ENCODE results near the gene SLC10A7. TPM values are rescaled to one million over a fixed set of nuclear protein-coding genes. Genes with fewer than 3 reads are reported as not detected.

Gene SLC10A7
- total RNA-seq, 2 donors from 2014 or later, result 28.3 to 31.9 TPM

DNA sequence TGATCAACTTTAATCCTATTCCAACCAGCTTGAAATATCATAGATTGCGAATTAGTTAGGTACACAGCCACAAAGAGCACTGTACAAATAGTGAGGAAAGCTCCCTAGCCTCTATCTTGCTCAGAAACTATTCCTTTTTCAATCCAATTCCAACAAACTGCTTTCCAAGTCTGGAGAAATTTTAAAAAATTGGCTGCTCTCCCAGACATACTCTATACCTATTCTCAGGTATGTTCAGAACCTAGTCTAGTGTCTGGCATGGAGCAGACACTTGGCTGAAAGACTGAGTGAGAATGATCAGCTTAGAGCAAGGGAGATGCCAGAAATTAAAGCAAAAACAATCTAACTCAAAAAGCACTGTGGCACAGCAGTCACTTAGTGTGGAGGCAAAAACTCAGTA is 105.9 kb downstream of the SLC10A7 start:
- Mint-ChIP-seq H3K27ac (no peak overlapping the region), H3K36me3 (ENCODE audit: insufficient read depth in 2 of 2) (no peaks in the 10 kb centered on the region)

DNA sequence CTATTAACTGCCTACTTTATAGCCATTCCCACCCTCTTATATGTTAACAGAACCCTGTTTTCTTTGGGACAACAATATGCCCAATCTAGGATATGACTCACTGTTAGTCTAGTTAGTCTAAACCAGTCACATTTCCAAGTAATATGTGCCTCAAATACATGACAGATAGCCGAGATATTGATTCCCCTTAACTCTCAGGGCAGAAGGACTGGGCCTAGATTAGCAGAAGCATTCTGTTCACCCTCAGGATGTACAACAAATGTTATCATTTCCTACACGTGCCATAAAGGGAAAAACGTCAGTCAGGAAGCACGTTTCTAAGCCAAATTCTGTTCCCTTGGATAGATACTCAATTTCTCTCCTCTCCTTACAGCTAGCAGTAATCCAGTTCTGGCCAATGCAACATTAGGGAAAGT is 114.1 kb downstream of the SLC10A7 start:
- H3K9me3 Mint-ChIP-seq, result no peaks in the 10 kb centered on the region
- H3K4me1 Mint-ChIP-seq (ENCODE audit: low read depth), result no peaks in the 10 kb centered on the region
- H3K27me3 Mint-ChIP-seq (ENCODE audit: low read depth), result no peaks in the 10 kb centered on the region
- H3K27ac Mint-ChIP-seq, result no peak overlapping the region
- ATAC-seq (replicated peaks in 1 of 2) (no peak), DNase-seq (no peak)
- no peak overlapping the region for H3K4me3 Mint-ChIP-seq
- H3K36me3 Mint-ChIP-seq (ENCODE audit: insufficient read depth in 2 of 2), result no peaks in the 10 kb centered on the region

More for the DNA sequence above, 105.9 kb downstream of the SLC10A7 start:
- ATAC-seq (replicated peaks in 1 of 2), result no peak
- Mint-ChIP-seq H3K4me1 (ENCODE audit: low read depth) (no peaks in the 10 kb centered on the region), H3K9me3 (no peaks in the 10 kb centered on the region), H3K4me3 (no peak overlapping the region), H3K27me3 (ENCODE audit: low read depth) (no peaks in the 10 kb centered on the region)
- no peak for DNase-seq

GRCh38 chr4:146407257-146407656 is 114.5 kb downstream of the SLC10A7 start:
- H3K9me3 Mint-ChIP-seq, result no peaks in the 10 kb centered on the region
- H3K4me1 Mint-ChIP-seq (ENCODE audit: low read depth), result no peaks in the 10 kb centered on the region
- no peaks in the 10 kb centered on the region for H3K27me3 Mint-ChIP-seq (ENCODE audit: low read depth)
- H3K36me3 Mint-ChIP-seq (ENCODE audit: insufficient read depth in 2 of 2), result no peaks in the 10 kb centered on the region
- no peak overlapping the region for H3K27ac Mint-ChIP-seq
- H3K4me3 Mint-ChIP-seq, result no peak overlapping the region
- ATAC-seq (replicated peaks in 1 of 2), result no peak
- no peak for DNase-seq

DNA sequence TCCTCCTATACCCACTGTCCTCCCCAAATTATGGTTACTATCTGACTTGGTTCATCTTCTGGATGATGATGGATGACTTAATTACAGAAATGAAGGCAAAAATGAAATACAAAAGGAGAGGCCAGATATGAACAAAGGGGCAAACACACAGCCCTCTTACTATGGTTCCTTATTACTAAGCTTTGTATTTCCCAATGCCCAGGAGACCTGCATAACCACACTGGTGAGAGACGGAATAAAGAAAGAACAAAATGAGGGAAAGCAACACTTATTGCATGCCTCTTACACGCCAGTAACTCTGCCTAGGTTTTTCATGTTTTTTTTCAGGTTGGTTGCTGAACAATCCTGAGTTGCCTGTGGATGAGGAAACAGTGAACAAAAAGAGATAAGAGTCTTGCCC is 120.5 kb downstream of the SLC10A7 start:
- no peaks in the 10 kb centered on the region for H3K36me3 Mint-ChIP-seq (ENCODE audit: insufficient read depth in 2 of 2)
- ATAC-seq (replicated peaks in 1 of 2) (no peak), DNase-seq (no peak)
- peak overlapping the region; percentile 8 for H3K27ac Mint-ChIP-seq
- no peak overlapping the region for H3K4me3 Mint-ChIP-seq
- H3K9me3 Mint-ChIP-seq, result no peaks in the 10 kb centered on the region
- H3K27me3 Mint-ChIP-seq (ENCODE audit: low read depth), result no peaks in the 10 kb centered on the region
- no peaks in the 10 kb centered on the region for H3K4me1 Mint-ChIP-seq (ENCODE audit: low read depth)

GRCh38 chr4:146398896-146399445 is 122.8 kb downstream of the SLC10A7 start:
- H3K9me3 Mint-ChIP-seq, result no peaks in the 10 kb centered on the region
- DNase-seq (no peak), ATAC-seq (replicated peaks in 1 of 2) (no peak)
- no peaks in the 10 kb centered on the region for H3K4me1 Mint-ChIP-seq (ENCODE audit: low read depth)
- H3K4me3 Mint-ChIP-seq, result no peak overlapping the region
- no peak overlapping the region for H3K27ac Mint-ChIP-seq
- no peaks in the 10 kb centered on the region for H3K27me3 Mint-ChIP-seq (ENCODE audit: low read depth)
- H3K36me3 Mint-ChIP-seq (ENCODE audit: insufficient read depth in 2 of 2), result no peaks in the 10 kb centered on the region

DNA sequence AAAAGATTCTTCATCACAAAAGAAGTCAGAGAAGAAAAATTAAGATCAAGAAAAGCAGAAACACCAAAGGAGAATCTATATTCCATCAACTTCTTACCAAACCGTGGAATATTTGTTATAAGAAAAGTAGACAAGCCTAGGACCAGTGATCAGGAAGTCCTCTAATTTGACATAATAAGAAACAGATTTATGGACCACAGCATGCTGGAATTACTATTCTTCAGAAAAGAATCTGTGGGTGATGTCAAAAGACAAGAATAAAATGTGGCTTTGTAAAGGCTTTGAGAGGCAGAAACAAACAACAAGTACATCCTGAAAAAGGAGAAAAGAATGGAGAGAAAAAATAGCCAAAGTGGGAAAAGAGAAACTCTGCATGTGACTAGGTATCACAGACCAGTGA is 123.3 kb downstream of the SLC10A7 start:
- Mint-ChIP-seq H3K4me3 (no peak overlapping the region), H3K27ac (no peak overlapping the region), H3K36me3 (ENCODE audit: insufficient read depth in 2 of 2) (no peaks in the 10 kb centered on the region), H3K27me3 (ENCODE audit: low read depth) (no peaks in the 10 kb centered on the region), H3K9me3 (no peaks in the 10 kb centered on the region), H3K4me1 (ENCODE audit: low read depth) (no peaks in the 10 kb centered on the region)
- no peak for DNase-seq
- no peak for ATAC-seq (replicated peaks in 1 of 2)

GRCh38 chr4:146389561-146389960 is 132.2 kb downstream of the SLC10A7 start:
- no peak for ATAC-seq (replicated peaks in 1 of 2)
- no peaks in the 10 kb centered on the region for H3K36me3 Mint-ChIP-seq (ENCODE audit: insufficient read depth in 2 of 2)

DNA sequence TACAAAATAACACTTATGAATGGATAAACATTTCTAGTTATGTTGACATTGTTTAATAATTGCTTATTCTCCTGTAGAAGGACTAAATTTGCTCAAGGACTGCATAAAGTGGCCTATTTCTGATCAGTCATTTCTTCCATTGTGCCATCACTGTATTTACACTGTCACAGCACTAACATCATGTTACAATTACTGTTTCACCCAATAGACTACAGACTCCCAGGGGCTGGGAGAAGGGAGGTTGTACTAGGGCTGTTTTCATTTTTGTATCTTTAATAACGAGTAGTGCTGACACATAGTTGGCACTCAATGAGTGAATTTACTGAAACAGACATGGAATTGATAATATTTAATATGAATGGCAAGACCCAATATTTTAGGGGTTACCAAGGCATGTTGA is 139.5 kb downstream of the SLC10A7 start:
- Mint-ChIP-seq H3K4me3 (no peak overlapping the region), H3K36me3 (ENCODE audit: insufficient read depth in 2 of 2) (peaks cover 0 to 2% of the 10 kb centered on the region in 2 donors), H3K9me3 (no peaks in the 10 kb centered on the region), H3K27me3 (ENCODE audit: low read depth) (no peaks in the 10 kb centered on the region), H3K4me1 (ENCODE audit: low read depth) (no peaks in the 10 kb centered on the region), H3K27ac (no peak overlapping the region)
- DNase-seq, result no peak
- ATAC-seq (replicated peaks in 1 of 2), result no peak

More at GRCh38 chr4:146389561-146389960, 132.2 kb downstream of the SLC10A7 start:
- Mint-ChIP-seq H3K27ac (no peak overlapping the region), H3K27me3 (ENCODE audit: low read depth) (no peaks in the 10 kb centered on the region), H3K9me3 (peaks cover 0 to 1% of the 10 kb centered on the region in 2 donors), H3K4me1 (ENCODE audit: low read depth) (no peaks in the 10 kb centered on the region), H3K4me3 (no peak overlapping the region)
- no peak for DNase-seq

GRCh38 chr4:146381263-146381872 is 140.4 kb downstream of the SLC10A7 start:
- DNase-seq (no peak), ATAC-seq (replicated peaks in 1 of 2) (no peak)
- no peaks in the 10 kb centered on the region for H3K4me1 Mint-ChIP-seq (ENCODE audit: low read depth)
- H3K27me3 Mint-ChIP-seq (ENCODE audit: low read depth), result no peaks in the 10 kb centered on the region
- H3K4me3 Mint-ChIP-seq, result no peak overlapping the region
- H3K36me3 Mint-ChIP-seq (ENCODE audit: insufficient read depth in 2 of 2), result peaks cover 5% of the 10 kb centered on the region in 2 donors
- H3K9me3 Mint-ChIP-seq, result no peaks in the 10 kb centered on the region
- no peak overlapping the region for H3K27ac Mint-ChIP-seq

GRCh38 chr4:146379744-146380143 is 142.0 kb downstream of the SLC10A7 start:
- H3K9me3 Mint-ChIP-seq, result no peaks in the 10 kb centered on the region
- H3K27me3 Mint-ChIP-seq (ENCODE audit: low read depth), result no peaks in the 10 kb centered on the region
- no peak overlapping the region for H3K27ac Mint-ChIP-seq
- peaks cover 5% of the 10 kb centered on the region in 2 donors for H3K36me3 Mint-ChIP-seq (ENCODE audit: insufficient read depth in 2 of 2)
- no peak overlapping the region for H3K4me3 Mint-ChIP-seq
- DNase-seq (no peak), ATAC-seq (replicated peaks in 1 of 2) (no peak)
- no peaks in the 10 kb centered on the region for H3K4me1 Mint-ChIP-seq (ENCODE audit: low read depth)

- Mint-ChIP-seq H3K9me3 (no peaks in the 10 kb centered on the region), H3K36me3 (ENCODE audit: insufficient read depth in 2 of 2) (peaks cover 2 to 4% of the 10 kb centered on the region in 2 donors), H3K4me3 (no peak overlapping the region), H3K27me3 (ENCODE audit: low read depth) (no peaks in the 10 kb centered on the region), H3K4me1 (ENCODE audit: low read depth) (no peaks in the 10 kb centered on the region), H3K27ac (no peak overlapping the region)
- ATAC-seq (replicated peaks in 1 of 2) (no peak), DNase-seq (no peak)
Measured at GRCh38 chr4:146371812-146372211, 149.9 kb downstream of the SLC10A7 start.

DNA sequence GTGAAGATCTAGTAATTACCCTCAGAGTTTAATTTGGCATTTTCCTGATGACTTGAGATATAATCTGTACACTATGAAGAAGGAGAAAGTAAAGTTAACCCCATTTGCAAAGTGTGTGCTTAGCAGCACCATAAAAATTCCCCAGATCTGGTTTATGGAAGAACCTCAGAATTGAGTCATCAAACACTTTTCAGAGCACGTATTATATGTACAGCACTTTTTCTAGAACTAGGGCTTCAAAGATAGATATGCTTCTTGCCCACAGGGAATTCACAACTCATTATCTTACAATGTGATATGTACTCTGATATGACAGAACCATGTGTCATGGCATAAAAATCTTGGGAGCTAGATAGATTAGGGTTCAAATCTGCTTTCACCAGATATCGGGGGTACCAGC is 150.9 kb downstream of the SLC10A7 start:
- Mint-ChIP-seq H3K4me1 (ENCODE audit: low read depth) (no peaks in the 10 kb centered on the region), H3K4me3 (no peak overlapping the region), H3K27me3 (ENCODE audit: low read depth) (no peaks in the 10 kb centered on the region), H3K27ac (no peak overlapping the region), H3K9me3 (no peaks in the 10 kb centered on the region), H3K36me3 (ENCODE audit: insufficient read depth in 2 of 2) (no peaks in the 10 kb centered on the region)
- no peak for DNase-seq
- no peak for ATAC-seq (replicated peaks in 1 of 2)

DNA sequence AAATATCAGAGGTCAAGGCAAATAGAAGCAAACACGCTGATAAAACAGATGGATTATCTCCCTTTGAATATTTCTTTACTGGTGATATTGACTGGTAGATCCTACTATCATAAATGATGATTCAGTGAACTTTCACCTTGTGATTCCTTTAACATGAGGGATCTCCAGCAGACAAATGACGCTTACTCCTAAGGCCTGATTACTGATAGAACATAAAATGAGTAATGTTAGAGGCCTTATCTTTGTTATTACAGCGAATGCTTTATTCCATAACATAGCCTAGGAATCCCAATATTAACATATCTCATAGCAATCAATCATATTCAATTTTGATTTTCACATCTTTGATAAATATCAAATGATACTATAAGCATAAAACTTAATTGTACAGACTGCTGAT is 152.3 kb downstream of the SLC10A7 start:
- DNase-seq (no peak), ATAC-seq (replicated peaks in 1 of 2) (no peak)
- no peak overlapping the region for H3K27ac Mint-ChIP-seq
- H3K4me1 Mint-ChIP-seq (ENCODE audit: low read depth), result no peaks in the 10 kb centered on the region
- no peaks in the 10 kb centered on the region for H3K36me3 Mint-ChIP-seq (ENCODE audit: insufficient read depth in 2 of 2)
- no peaks in the 10 kb centered on the region for H3K9me3 Mint-ChIP-seq
- H3K4me3 Mint-ChIP-seq, result no peak overlapping the region
- no peaks in the 10 kb centered on the region for H3K27me3 Mint-ChIP-seq (ENCODE audit: low read depth)

GRCh38 chr4:146368209-146368608 is 153.5 kb downstream of the SLC10A7 start:
- no peak overlapping the region for H3K27ac Mint-ChIP-seq
- H3K9me3 Mint-ChIP-seq, result peaks cover 3 to 6% of the 10 kb centered on the region in 2 donors
- H3K4me3 Mint-ChIP-seq, result no peak overlapping the region
- H3K4me1 Mint-ChIP-seq (ENCODE audit: low read depth), result no peaks in the 10 kb centered on the region
- DNase-seq, result no peak
- H3K36me3 Mint-ChIP-seq (ENCODE audit: insufficient read depth in 2 of 2), result peaks cover 4% of the 10 kb centered on the region in 2 donors
- no peak for ATAC-seq (replicated peaks in 1 of 2)
- H3K27me3 Mint-ChIP-seq (ENCODE audit: low read depth), result no peaks in the 10 kb centered on the region
